ENCODE results near the gene UGGT1.

Gene UGGT1

GRCh38 chr2:128103407-128103806, 12.4 kb downstream of the UGGT1 start:
- TF ChIP-seq CTCF (IDR thresholded peaks at IDR 0.05; ENCODE audit: poor library complexity, severe bottlenecking): no peak
- H3K27ac ChIP-seq (ENCODE audit: poor library complexity, severe bottlenecking): no peak overlapping the region
- H3K36me3 ChIP-seq (ENCODE audit: low read depth): peaks cover 73% of the 10 kb centered on the region
- DNase-seq (ENCODE audit: low spot score) (no peak), ATAC-seq (ENCODE audit: low read depth) (no peak)
- H3K9me3 ChIP-seq (ENCODE audit: severe bottlenecking): no peaks in the 10 kb centered on the region
- no peak overlapping the region for H3K4me3 ChIP-seq (ENCODE audit: severe bottlenecking)
- no peaks in the 10 kb centered on the region for H3K27me3 ChIP-seq (ENCODE audit: insufficient read depth, poor library complexity, severe bottlenecking)
- H3K4me1 ChIP-seq (ENCODE audit: insufficient read depth, poor library complexity, severe bottlenecking): no peaks in the 10 kb centered on the region

GRCh38 chr2:128105072-128105471, 14.1 kb downstream of the UGGT1 start:
- no peak overlapping the region for H3K4me3 ChIP-seq (ENCODE audit: severe bottlenecking)
- no peak overlapping the region for H3K27ac ChIP-seq (ENCODE audit: poor library complexity, severe bottlenecking)
- no peak for DNase-seq (ENCODE audit: low spot score)
- H3K9me3 ChIP-seq (ENCODE audit: severe bottlenecking): no peaks in the 10 kb centered on the region
- no peaks in the 10 kb centered on the region for H3K27me3 ChIP-seq (ENCODE audit: insufficient read depth, poor library complexity, severe bottlenecking)
- TF ChIP-seq CTCF (IDR thresholded peaks at IDR 0.05; ENCODE audit: poor library complexity, severe bottlenecking): no peak
- H3K4me1 ChIP-seq (ENCODE audit: insufficient read depth, poor library complexity, severe bottlenecking): no peaks in the 10 kb centered on the region
- H3K36me3 ChIP-seq (ENCODE audit: low read depth): peaks cover 73% of the 10 kb centered on the region
- no peak for ATAC-seq (ENCODE audit: low read depth)

GRCh38 chr2:128108166-128108565, 17.2 kb downstream of the UGGT1 start:
- Histone ChIP-seq H3K4me1 (ENCODE audit: insufficient read depth, poor library complexity, severe bottlenecking) (no peaks in the 10 kb centered on the region), H3K27ac (ENCODE audit: poor library complexity, severe bottlenecking) (no peak overlapping the region), H3K27me3 (ENCODE audit: insufficient read depth, poor library complexity, severe bottlenecking) (no peaks in the 10 kb centered on the region), H3K4me3 (ENCODE audit: severe bottlenecking) (no peak overlapping the region), H3K9me3 (ENCODE audit: severe bottlenecking) (no peaks in the 10 kb centered on the region), H3K36me3 (ENCODE audit: low read depth) (peaks cover 83% of the 10 kb centered on the region)
- no peak for DNase-seq (ENCODE audit: low spot score)
- no peak for ATAC-seq (ENCODE audit: low read depth)
- TF ChIP-seq CTCF (IDR thresholded peaks at IDR 0.05; ENCODE audit: poor library complexity, severe bottlenecking): no peak

GRCh38 chr2:128109243-128109642, 18.2 kb downstream of the UGGT1 start:
- TF ChIP-seq CTCF (IDR thresholded peaks at IDR 0.05; ENCODE audit: poor library complexity, severe bottlenecking): no peak
- Histone ChIP-seq H3K4me3 (ENCODE audit: severe bottlenecking) (no peak overlapping the region), H3K27ac (ENCODE audit: poor library complexity, severe bottlenecking) (no peak overlapping the region), H3K4me1 (ENCODE audit: insufficient read depth, poor library complexity, severe bottlenecking) (no peaks in the 10 kb centered on the region), H3K36me3 (ENCODE audit: low read depth) (peaks cover 77% of the 10 kb centered on the region), H3K27me3 (ENCODE audit: insufficient read depth, poor library complexity, severe bottlenecking) (no peaks in the 10 kb centered on the region), H3K9me3 (ENCODE audit: severe bottlenecking) (no peaks in the 10 kb centered on the region)
- no peak for ATAC-seq (ENCODE audit: low read depth)
- DNase-seq (ENCODE audit: low spot score): no peak

- DNase-seq (ENCODE audit: low spot score): no peak
- Histone ChIP-seq H3K27me3 (ENCODE audit: insufficient read depth, poor library complexity, severe bottlenecking) (no peaks in the 10 kb centered on the region), H3K9me3 (ENCODE audit: severe bottlenecking) (no peaks in the 10 kb centered on the region), H3K36me3 (ENCODE audit: low read depth) (peaks cover 84% of the 10 kb centered on the region), H3K4me3 (ENCODE audit: severe bottlenecking) (no peak overlapping the region), H3K27ac (ENCODE audit: poor library complexity, severe bottlenecking) (no peak overlapping the region), H3K4me1 (ENCODE audit: insufficient read depth, poor library complexity, severe bottlenecking) (no peaks in the 10 kb centered on the region)
- no peak for ATAC-seq (ENCODE audit: low read depth)
- TF ChIP-seq CTCF (IDR thresholded peaks at IDR 0.05; ENCODE audit: poor library complexity, severe bottlenecking): no peak
Observed at GRCh38 chr2:128115921-128116623, 25.1 kb downstream of the UGGT1 start.

Measured in RWPE2 (cell line).